Measurements from ENCODE around the gene TSPAN7.

- TF ChIP-seq CTCF (IDR thresholded peaks at IDR 0.05; ENCODE audit: insufficient read depth, low read length, poor library complexity, severe bottlenecking) (no peak), EZH2phosphoT487 (conservative IDR thresholded peaks at IDR 0.05; ENCODE audit: low read length) (no peak)
Measured at GRCh38 chrX:38701073-38701472, 139.7 kb downstream of the TSPAN7 start.
